Natural killer cell (primary cell): Measurements from ENCODE around the gene YKT6. TPM values are rescaled to one million over a fixed set of nuclear protein-coding genes. Genes with fewer than 3 reads are reported as not detected.

ENCODE experiments used
- ATAC-seq, 3 donors: fragments of 150-1000 bp in 2 of 3; fragments of 200-7000 bp in 1 of 3; cut with Tn5 transposase; 1 replicate in 1 of 3; 2 replicates in 2 of 3; pipeline ENCODE4 v1.10.0; 2021; ENCODE audit warnings: mild to moderate bottlenecking in 2 of 3, moderate library complexity in 2 of 3
- DNase-seq, 2 donors: peaks; one replicate each; pipeline versions ENCODE4 v3.0.0 to v3.0.0-alpha.2; 2013 to 2021; ENCODE audit warnings: mixed read lengths in 1 of 2
- H3K27ac ChIP-seq: one replicate; pipeline ENCODE4 v1.5.1; 2013; ENCODE audit warnings: mild to moderate bottlenecking, low read length
- H3K27me3 ChIP-seq: one replicate; pipeline ENCODE4 v1.6.1; 2013; ENCODE audit warnings: low read length; ENCODE audit not compliant: control insufficient read depth, insufficient read depth
- H3K36me3 ChIP-seq: one replicate; pipeline ENCODE4 v1.6.1; 2013; ENCODE audit warnings: low read length; ENCODE audit not compliant: control insufficient read depth, insufficient read depth
- H3K4me1 ChIP-seq: one replicate; pipeline ENCODE4 v1.6.1; 2013; ENCODE audit warnings: low read length; ENCODE audit not compliant: control insufficient read depth, insufficient read depth
- H3K4me3 ChIP-seq: one replicate; pipeline ENCODE4 v1.5.1; 2013; ENCODE audit warnings: low read length
- H3K9me3 ChIP-seq: one replicate; pipeline ENCODE4 v1.6.1; 2013; ENCODE audit warnings: low read length; ENCODE audit not compliant: control insufficient read depth, insufficient read depth
- H3K27ac Mint-ChIP-seq, 2 donors: one replicate each; pipeline ENCODE4 v1.8.0; 2022; ENCODE audit warnings: mild to moderate bottlenecking in 2 of 2, mixed read lengths in 2 of 2, moderate library complexity in 1 of 2
- H3K27me3 Mint-ChIP-seq, 2 donors: one replicate each; pipeline ENCODE4 v1.8.0; 2022; ENCODE audit warnings: low read depth in 2 of 2, mixed read lengths in 2 of 2
- H3K36me3 Mint-ChIP-seq: one replicate; pipeline ENCODE4 v1.8.0; 2022; ENCODE audit warnings: mixed read lengths
- H3K4me1 Mint-ChIP-seq, 2 donors: one replicate each; pipeline ENCODE4 v1.8.0; 2022; ENCODE audit warnings: mixed read lengths in 2 of 2
- H3K4me3 Mint-ChIP-seq: one replicate; pipeline ENCODE4 v1.8.0; 2022; ENCODE audit warnings: mild to moderate bottlenecking, moderate library complexity, mixed read lengths
- H3K9me3 Mint-ChIP-seq, 2 donors: one replicate each; pipeline ENCODE4 v1.8.0; 2022; ENCODE audit warnings: mixed read lengths in 2 of 2
- WGBS: methylation state at CpG from one replicate; pipeline ENCODE4 v1.1.7; 2013; ENCODE audit warnings: missing lambda C conversion rate; ENCODE audit not compliant: insufficient coverage; 5-methylcytosine and 5-hydroxymethylcytosine counted together
- intact Hi-C: fragments of 100-400 bp; cut with micrococcal nuclease; formaldehyde crosslinking; loops from one replicate; pipeline ENCODE4 v1.14.2; 2022
- total RNA-seq, 4 donors: library from RNA; stranded (reverse); fragments of 120-200 nt in 1 of 4; gene quantifications; one replicate each; pipeline versions ENCODE4 v1.2.3 to v1.2.4, GENCODE V29; 2013 to 2022
- TF ChIP-seq, protein P1 (sequence below): fragments of 200-600 bp; IDR thresholded peaks from one replicate; pipeline ENCODE4 v1.8.0; 2022; ENCODE audit warnings: antibody characterized with exemption

Gene YKT6
- total RNA-seq, 3 donors from 2014 or later (not counting 1 experiment from before 2014, with no cell fraction given), result 72.4 to 107 (median 87.1) TPM

DNA sequence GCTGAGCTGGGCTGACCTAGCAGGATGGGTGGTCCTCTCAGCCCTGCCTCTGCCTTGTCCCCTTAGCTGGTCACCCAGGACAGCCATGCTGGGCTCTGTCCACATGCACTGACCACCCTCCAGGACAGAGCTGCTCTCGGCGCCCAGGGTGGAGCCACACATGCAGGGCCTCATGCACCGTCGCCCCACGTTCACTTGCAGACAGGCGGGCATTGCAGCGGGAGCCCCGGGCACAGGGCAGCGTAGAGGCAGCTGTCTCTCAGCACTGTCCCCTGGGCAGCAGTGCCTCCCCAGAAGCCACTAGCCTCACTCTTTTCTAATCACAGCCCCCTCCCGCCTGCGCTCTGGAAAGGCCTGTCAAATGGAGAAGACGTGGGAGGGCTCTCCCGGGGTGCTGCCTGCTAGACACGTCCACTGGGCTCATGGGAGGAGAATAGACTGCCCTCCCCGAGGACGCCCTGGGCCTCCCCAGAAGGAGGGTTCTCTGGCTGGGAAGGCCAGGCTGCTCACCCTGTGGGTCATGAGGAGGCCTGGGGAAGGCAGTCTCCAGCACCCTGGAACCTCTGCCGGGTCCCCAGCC lies 37.4 kb downstream of the YKT6 start:
- Mint-ChIP-seq H3K9me3 (no peaks in the 10 kb centered on the region), H3K27me3 (no peaks in the 10 kb centered on the region), H3K4me3 (no peak overlapping the region), H3K4me1 (no peaks in the 10 kb centered on the region), H3K27ac (no peak overlapping the region), H3K36me3 (no peaks in the 10 kb centered on the region)
- ATAC-seq (no peak), DNase-seq (no peak)
- whole genome bisulfite sequencing, result 82% methylated on average over 17 of the region's 17 CpGs
- TF ChIP-seq, protein P1, sequence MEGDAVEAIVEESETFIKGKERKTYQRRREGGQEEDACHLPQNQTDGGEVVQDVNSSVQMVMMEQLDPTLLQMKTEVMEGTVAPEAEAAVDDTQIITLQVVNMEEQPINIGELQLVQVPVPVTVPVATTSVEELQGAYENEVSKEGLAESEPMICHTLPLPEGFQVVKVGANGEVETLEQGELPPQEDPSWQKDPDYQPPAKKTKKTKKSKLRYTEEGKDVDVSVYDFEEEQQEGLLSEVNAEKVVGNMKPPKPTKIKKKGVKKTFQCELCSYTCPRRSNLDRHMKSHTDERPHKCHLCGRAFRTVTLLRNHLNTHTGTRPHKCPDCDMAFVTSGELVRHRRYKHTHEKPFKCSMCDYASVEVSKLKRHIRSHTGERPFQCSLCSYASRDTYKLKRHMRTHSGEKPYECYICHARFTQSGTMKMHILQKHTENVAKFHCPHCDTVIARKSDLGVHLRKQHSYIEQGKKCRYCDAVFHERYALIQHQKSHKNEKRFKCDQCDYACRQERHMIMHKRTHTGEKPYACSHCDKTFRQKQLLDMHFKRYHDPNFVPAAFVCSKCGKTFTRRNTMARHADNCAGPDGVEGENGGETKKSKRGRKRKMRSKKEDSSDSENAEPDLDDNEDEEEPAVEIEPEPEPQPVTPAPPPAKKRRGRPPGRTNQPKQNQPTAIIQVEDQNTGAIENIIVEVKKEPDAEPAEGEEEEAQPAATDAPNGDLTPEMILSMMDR, result no peak
- no peak overlapping the region for H3K27ac ChIP-seq
- H3K36me3 ChIP-seq, result no peaks in the 10 kb centered on the region
- intact Hi-C loops, result no loop called here
- H3K4me3 ChIP-seq, result no peak overlapping the region
- H3K4me1 ChIP-seq, result peaks cover 7% of the 10 kb centered on the region
- H3K27me3 ChIP-seq, result no peaks in the 10 kb centered on the region
- H3K9me3 ChIP-seq, result no peaks in the 10 kb centered on the region

DNA sequence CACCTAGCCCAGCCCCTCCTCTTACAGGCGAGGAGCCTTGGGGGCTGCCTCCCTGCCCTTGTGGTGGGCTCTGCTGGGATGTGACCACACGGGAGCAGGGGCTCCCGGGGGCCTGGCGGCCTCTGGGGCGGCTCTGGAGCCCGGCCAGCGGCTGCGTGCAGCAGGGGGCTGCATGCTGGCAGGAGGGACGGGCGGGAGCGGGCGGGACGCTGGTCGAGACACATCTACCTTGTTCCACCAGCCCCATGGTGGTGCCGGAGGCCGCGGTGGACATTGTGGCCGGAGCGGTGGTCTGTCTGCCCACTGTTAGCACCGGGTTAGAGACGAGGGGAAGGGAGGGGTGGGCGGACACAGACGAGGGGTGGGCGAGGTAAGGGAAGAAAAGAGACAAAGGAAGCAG lies 38.6 kb downstream of the YKT6 start:
- H3K36me3 Mint-ChIP-seq, result no peaks in the 10 kb centered on the region
- no peak overlapping the region for H3K27ac ChIP-seq
- H3K9me3 Mint-ChIP-seq, result no peaks in the 10 kb centered on the region
- no peak overlapping the region for H3K4me3 Mint-ChIP-seq
- no peaks in the 10 kb centered on the region for H3K27me3 Mint-ChIP-seq
- no peaks in the 10 kb centered on the region for H3K36me3 ChIP-seq
- intact Hi-C loops, result no loop called here
- no peak overlapping the region for H3K4me3 ChIP-seq
- no peak for DNase-seq
- WGBS, result 86% methylated on average over 24 of the region's 24 CpGs
- no peak overlapping the region for H3K27ac Mint-ChIP-seq
- peaks cover 7% of the 10 kb centered on the region for H3K4me1 ChIP-seq
- TF ChIP-seq, protein P1, result no peak
- H3K27me3 ChIP-seq, result no peaks in the 10 kb centered on the region
- H3K9me3 ChIP-seq, result no peaks in the 10 kb centered on the region
- ATAC-seq, result no peak
- no peaks in the 10 kb centered on the region for H3K4me1 Mint-ChIP-seq

DNA sequence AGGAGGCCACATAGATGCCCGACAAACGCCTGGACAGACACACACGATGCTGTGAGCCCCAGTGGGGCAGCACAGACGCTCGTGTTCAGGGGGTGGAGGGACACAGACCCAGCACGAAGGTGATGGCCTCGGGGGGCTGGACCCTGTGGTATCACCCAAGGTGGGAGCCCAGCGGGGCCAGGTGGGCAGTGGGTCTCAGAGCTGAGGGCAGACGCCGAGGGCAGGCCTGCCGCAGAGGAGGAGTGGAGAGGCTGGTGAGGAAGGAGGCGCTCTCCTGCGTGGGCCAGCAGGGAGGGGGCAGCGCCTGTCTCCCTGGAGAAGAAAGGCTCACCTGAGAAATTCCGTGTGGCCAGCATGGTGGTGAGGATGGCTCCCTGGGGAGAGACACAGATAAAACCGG lies 39.6 kb downstream of the YKT6 start:
- no peak for DNase-seq
- no peaks in the 10 kb centered on the region for H3K9me3 Mint-ChIP-seq
- 83% methylated on average over 16 of the region's 16 CpGs for WGBS
- Histone ChIP-seq H3K4me1 (peaks cover 7% of the 10 kb centered on the region), H3K9me3 (no peaks in the 10 kb centered on the region), H3K27ac (no peak overlapping the region), H3K27me3 (no peaks in the 10 kb centered on the region), H3K36me3 (no peaks in the 10 kb centered on the region), H3K4me3 (no peak overlapping the region)
- TF ChIP-seq, protein P1, result no peak
- H3K36me3 Mint-ChIP-seq, result no peaks in the 10 kb centered on the region
- intact Hi-C loops, result no loop called here
- H3K27me3 Mint-ChIP-seq, result no peaks in the 10 kb centered on the region
- no peak overlapping the region for H3K4me3 Mint-ChIP-seq
- no peaks in the 10 kb centered on the region for H3K4me1 Mint-ChIP-seq
- no peak for ATAC-seq
- no peak overlapping the region for H3K27ac Mint-ChIP-seq

DNA sequence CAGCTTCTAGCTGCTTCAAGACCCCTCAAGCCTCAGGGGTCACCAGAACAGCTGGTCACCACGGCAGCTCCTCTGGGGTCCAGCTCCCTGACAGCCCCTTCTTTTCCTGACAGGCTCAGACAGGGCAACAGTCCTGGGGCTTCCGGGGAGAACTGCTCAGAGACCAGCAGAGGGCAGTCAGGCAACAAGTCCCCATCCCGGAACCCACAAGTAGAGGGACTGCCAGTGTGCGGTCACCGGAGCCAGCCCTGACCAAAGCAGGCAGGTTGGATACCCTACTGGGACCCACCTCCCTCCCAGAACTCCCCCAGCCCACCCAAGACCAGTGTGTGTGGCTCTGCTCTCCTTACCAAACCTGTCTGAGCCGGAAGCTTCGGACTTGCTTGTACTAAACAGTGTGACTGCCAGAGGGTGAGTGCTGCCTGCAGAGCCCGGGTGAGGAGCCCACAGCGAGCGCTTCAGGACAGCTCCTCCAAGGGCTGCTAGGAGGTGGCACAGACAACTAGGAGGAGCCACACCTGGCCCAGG lies 40.3 kb downstream of the YKT6 start:
- TF ChIP-seq, protein P1, result peak; percentile 52
- no peaks in the 10 kb centered on the region for H3K9me3 Mint-ChIP-seq
- WGBS, result 26% methylated on average over 10 of the region's 10 CpGs
- H3K9me3 ChIP-seq, result no peaks in the 10 kb centered on the region
- no peak overlapping the region for H3K4me3 ChIP-seq
- peak overlapping the region in 1 of 2 donors; percentile 59 for H3K27ac Mint-ChIP-seq
- no peaks in the 10 kb centered on the region for H3K36me3 ChIP-seq
- peak; percentile 46 to 79 for DNase-seq
- no peaks in the 10 kb centered on the region for H3K36me3 Mint-ChIP-seq
- H3K27me3 Mint-ChIP-seq, result no peaks in the 10 kb centered on the region
- peak; percentile 73 to 93 (median 90) for ATAC-seq
- H3K4me1 ChIP-seq, result peaks cover 7% of the 10 kb centered on the region
- H3K4me3 Mint-ChIP-seq, result no peak overlapping the region
- H3K27ac ChIP-seq, result no peak overlapping the region
- H3K4me1 Mint-ChIP-seq, result no peaks in the 10 kb centered on the region
- H3K27me3 ChIP-seq, result no peaks in the 10 kb centered on the region
- intact Hi-C loops, result loop anchor here (1.0 kb wide), 1 partner anchor 236 kb away; no protein-coding TSS in a partner anchor
